HCT116 (cell line): ENCODE results near the gene KIF26B. TPM values are rescaled to one million over a fixed set of nuclear protein-coding genes. Genes with fewer than 3 reads are reported as not detected.

ENCODE experiments used
- ATAC-seq: fragments of 200-7000 bp; cut with Tn5 transposase; 2 replicates; pipeline ENCODE4 v1.9.1; 2020; ENCODE audit warnings: mild to moderate bottlenecking, moderate library complexity
- BruUV-seq: library from RNA; stranded (reverse); fragments of 400-500 nt; replicated peaks from 2 replicates; lab custom pipeline; 2021; lab: Mats Ljungman, UMichigan
- CTCF ChIA-PET: fragments of 300-600 bp; sonication (Branson Sonifier 250); formaldehyde crosslinking; loops from one replicate; lab custom pipeline; 2021; ENCODE audit warnings: antibody characterized with exemption; lab: Charles Lee
- POLR2A ChIA-PET: fragments of 300-600, 350-600 bp; sonication (Branson Sonifier 250); formaldehyde crosslinking; loops from one replicate; lab custom pipeline; 2021; ENCODE audit warnings: antibody characterized with exemption; lab: Charles Lee
- RAD21 ChIA-PET, 2 experiments: fragments of 300-600 bp; sonication (Branson Sonifier 250); formaldehyde crosslinking; loops; one replicate each; lab custom pipeline; 2023; ENCODE audit warnings: low total read pairs in 2 of 2; ENCODE audit not compliant: uncharacterized antibody in 2 of 2, unreplicated experiment in 2 of 2, low non-redundant PET in 1 of 2; lab: Charles Lee
- DNase-seq: peaks from one replicate; pipeline ENCODE4 v3.0.0-alpha.2; 2010; ENCODE audit warnings: low read depth, low spot score
- H2AFZ ChIP-seq: fragments of 200-600 bp; shearing (Covaris generic), sonication (generic); 2 replicates; pipeline ENCODE4 v1.6.1; 2017; ENCODE audit warnings: low read depth, mixed run types, mixed read lengths, antibody characterized with exemption, low read length; ENCODE audit not compliant: poor library complexity, severe bottlenecking
- H3K27ac ChIP-seq: 2 replicates; pipeline ENCODE4 v1.5.1; 2012; ENCODE audit warnings: low read depth, low read length
- H3K27me3 ChIP-seq: fragments of 200-600 bp; sonication (generic); 2 replicates; pipeline ENCODE4 v1.6.1; 2016; ENCODE audit warnings: mixed run types, low read length, mixed read lengths; ENCODE audit not compliant: insufficient read depth
- H3K36me3 ChIP-seq, 2 experiments: fragments of 200-500 bp in 1 of 2; fragments of 200-600 bp in 1 of 2; sonication (Bioruptor generic) in 1 of 2; sonication (generic) in 1 of 2; 2 replicates each; pipeline versions ENCODE4 v1.5.1 to v1.6.1; 2014 to 2016; ENCODE audit warnings: low read length in 2 of 2, inconsistent platforms in 1 of 2, mixed read lengths in 1 of 2, mixed run types in 1 of 2; ENCODE audit not compliant: insufficient read depth in 2 of 2, control insufficient read depth in 1 of 2
- H3K4me1 ChIP-seq, 2 experiments: fragments of 200-600 bp in 1 of 2; sonication (generic) in 1 of 2; 2 replicates each; pipeline versions ENCODE4 v1.5.1 to v1.6.1; 2012 to 2017; ENCODE audit warnings: low read length in 2 of 2, inconsistent platforms in 1 of 2, mild to moderate bottlenecking in 1 of 2, mixed read lengths in 1 of 2, mixed run types in 1 of 2, moderate library complexity in 1 of 2; ENCODE audit not compliant: insufficient read depth in 2 of 2, control insufficient read depth in 1 of 2
- H3K4me2 ChIP-seq: fragments of 200-600 bp; sonication (generic); 2 replicates; pipeline ENCODE4 v1.6.1; 2017; ENCODE audit warnings: mixed run types, low read length, mixed read lengths
- H3K4me3 ChIP-seq, 2 experiments: fragments of 200-600 bp in 1 of 2; sonication (generic) in 1 of 2; replicated peaks in 1 of 2; 2 replicates each; pipeline ENCODE4 v1.5.1; 2011 to 2016; ENCODE audit warnings: low read length in 2 of 2, control low read depth in 1 of 2, low read depth in 1 of 2, mild to moderate bottlenecking in 1 of 2, mixed read lengths in 1 of 2, mixed run types in 1 of 2
- H3K79me2 ChIP-seq: fragments of 200-600 bp; sonication (generic); 2 replicates; pipeline ENCODE4 v1.6.1; 2017; ENCODE audit warnings: mild to moderate bottlenecking, mixed run types, low read length, moderate library complexity, mixed read lengths; ENCODE audit not compliant: insufficient read depth
- H3K9ac ChIP-seq: fragments of 200-600 bp; sonication (generic); 2 replicates; pipeline ENCODE4 v1.6.1; 2016; ENCODE audit warnings: low read length, mixed read lengths
- H3K9me2 ChIP-seq: fragments of 200-600 bp; sonication (generic), shearing (Covaris generic); 2 replicates; pipeline ENCODE4 v1.6.1; 2017; ENCODE audit warnings: mixed run types, mild to moderate bottlenecking, moderate library complexity; ENCODE audit not compliant: insufficient read depth
- H3K9me3 ChIP-seq, 2 experiments: fragments of 200-500 bp in 1 of 2; fragments of 200-600 bp in 1 of 2; sonication (Bioruptor generic) in 1 of 2; sonication (generic) in 1 of 2; 2 replicates each; pipeline ENCODE4 v1.6.1; 2014 to 2017; ENCODE audit warnings: low read length in 2 of 2, mixed read lengths in 2 of 2, inconsistent platforms in 1 of 2, low read depth in 1 of 2, mild to moderate bottlenecking in 1 of 2, mixed run types in 1 of 2, moderate library complexity in 1 of 2; ENCODE audit not compliant: control insufficient read depth in 1 of 2, insufficient read depth in 1 of 2
- H4K20me1 ChIP-seq: fragments of 200-600 bp; sonication (generic), shearing (Covaris generic); 2 replicates; pipeline ENCODE4 v1.6.1; 2017; ENCODE audit warnings: mixed run types, mild to moderate bottlenecking, moderate library complexity; ENCODE audit not compliant: insufficient read depth
- ATF3 ChIP-seq: IDR thresholded peaks from 2 replicates; pipeline ENCODE4 v1.6.1; 2012
- CBX3 ChIP-seq: IDR thresholded peaks from 2 replicates; pipeline ENCODE4 v1.6.1; 2012; ENCODE audit warnings: low read depth
- CEBPB ChIP-seq: IDR thresholded peaks from 2 replicates; pipeline ENCODE4 v1.6.1; 2012; ENCODE audit warnings: low read depth
- ELF1 ChIP-seq: IDR thresholded peaks from 2 replicates; pipeline ENCODE4 v1.6.1; 2012; ENCODE audit warnings: low read depth, borderline replicate concordance
- FOSL1 ChIP-seq: IDR thresholded peaks from 2 replicates; pipeline ENCODE4 v1.6.1; 2012; ENCODE audit warnings: low read depth
- JUND ChIP-seq: IDR thresholded peaks from 2 replicates; pipeline ENCODE4 v1.6.1; 2012
- MAX ChIP-seq: IDR thresholded peaks from 2 replicates; pipeline ENCODE4 v1.6.1; 2012
- POLR2A ChIP-seq: IDR thresholded peaks from 2 replicates; pipeline ENCODE4 v1.7.0; 2011; ENCODE audit warnings: borderline replicate concordance; ENCODE audit not compliant: insufficient read depth, insufficient read length; ENCODE audit errors: extremely low read depth
- POLR2AphosphoS5 ChIP-seq: IDR thresholded peaks from 2 replicates; pipeline ENCODE4 v1.6.1; 2011; ENCODE audit warnings: mild to moderate bottlenecking, low read depth, low read length, moderate library complexity
- RAD21 ChIP-seq: IDR thresholded peaks from 2 replicates; pipeline ENCODE4 v1.6.1; 2012; ENCODE audit warnings: low read depth, mild to moderate bottlenecking
- REST ChIP-seq: IDR thresholded peaks from 2 replicates; pipeline ENCODE4 v1.6.1; 2012; ENCODE audit warnings: low read depth
- SIN3A ChIP-seq: IDR thresholded peaks from 2 replicates; pipeline ENCODE4 v1.6.1; 2012; ENCODE audit warnings: low read depth
- SP1 ChIP-seq: IDR thresholded peaks from 2 replicates; pipeline ENCODE4 v1.6.1; 2012; ENCODE audit warnings: low read depth
- SRF ChIP-seq: IDR thresholded peaks from 2 replicates; pipeline ENCODE4 v1.6.1; 2012; ENCODE audit warnings: low read depth
- TCF7L2 ChIP-seq: IDR thresholded peaks from 2 replicates; pipeline ENCODE4 v1.7.0; 2011; ENCODE audit warnings: borderline replicate concordance, inconsistent platforms; ENCODE audit not compliant: insufficient read depth, insufficient read length; ENCODE audit errors: extremely low read depth
- ZNF274 ChIP-seq: fragments of 200-500 bp; sonication (Bioruptor generic); IDR thresholded peaks from 2 replicates; pipeline ENCODE4 v1.6.1; 2014; ENCODE audit warnings: mild to moderate bottlenecking, low read depth, low read length, inconsistent platforms
- intact Hi-C: fragments of 100-400 bp; cut with micrococcal nuclease; formaldehyde crosslinking; loops from 2 replicates; pipeline ENCODE4 v1.10.0; 2022
- total RNA-seq: library from RNA; stranded (reverse); gene quantifications from one replicate; pipeline ENCODE4 v1.2.1, GENCODE V29; 2021; ENCODE audit not compliant: unreplicated experiment
- TF ChIP-seq, protein P1 (sequence below): IDR thresholded peaks from 2 replicates; pipeline ENCODE4 v1.6.1; 2011; ENCODE audit warnings: mild to moderate bottlenecking, low read length, moderate library complexity; ENCODE audit not compliant: insufficient replicate concordance; ENCODE audit errors: extremely low read depth

The KIF26B gene
- total RNA-seq, 1 experiment from 2014 or later, result 0.49 TPM

- Histone ChIP-seq H3K27me3 (no peaks in the 10 kb centered on the region), H2AFZ (no peak overlapping the region), H3K27ac (no peak overlapping the region), H3K4me1 (no peaks in the 10 kb centered on the region), H3K9ac (no peak overlapping the region)
- ChIA-PET RAD21 (no interaction called here), POLR2A (no interaction called here)
- no peak for ATAC-seq
- intact Hi-C loops, result no loop called here
- BruUV-seq, result no TSS peak
- TF ChIP-seq ZNF274 (no peak), SIN3A (no peak), ATF3 (no peak), CEBPB (no peak), TCF7L2 (no peak), CBX3 (no peak), POLR2AphosphoS5 (no peak), REST (no peak), ELF1 (no peak), MAX (no peak), FOSL1 (no peak), JUND (no peak), POLR2A (no peak), SRF (no peak), RAD21 (no peak), SP1 (no peak)
- TF ChIP-seq, protein P1, sequence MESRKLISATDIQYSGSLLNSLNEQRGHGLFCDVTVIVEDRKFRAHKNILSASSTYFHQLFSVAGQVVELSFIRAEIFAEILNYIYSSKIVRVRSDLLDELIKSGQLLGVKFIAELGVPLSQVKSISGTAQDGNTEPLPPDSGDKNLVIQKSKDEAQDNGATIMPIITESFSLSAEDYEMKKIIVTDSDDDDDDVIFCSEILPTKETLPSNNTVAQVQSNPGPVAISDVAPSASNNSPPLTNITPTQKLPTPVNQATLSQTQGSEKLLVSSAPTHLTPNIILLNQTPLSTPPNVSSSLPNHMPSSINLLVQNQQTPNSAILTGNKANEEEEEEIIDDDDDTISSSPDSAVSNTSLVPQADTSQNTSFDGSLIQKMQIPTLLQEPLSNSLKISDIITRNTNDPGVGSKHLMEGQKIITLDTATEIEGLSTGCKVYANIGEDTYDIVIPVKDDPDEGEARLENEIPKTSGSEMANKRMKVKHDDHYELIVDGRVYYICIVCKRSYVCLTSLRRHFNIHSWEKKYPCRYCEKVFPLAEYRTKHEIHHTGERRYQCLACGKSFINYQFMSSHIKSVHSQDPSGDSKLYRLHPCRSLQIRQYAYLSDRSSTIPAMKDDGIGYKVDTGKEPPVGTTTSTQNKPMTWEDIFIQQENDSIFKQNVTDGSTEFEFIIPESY, result no peak
- TF ChIP-seq, all 23 proteins: peak for 0
- no peaks in the 10 kb centered on the region for H3K9me3 ChIP-seq
- no peak overlapping the region for H3K4me2 ChIP-seq
- CTCF ChIA-PET, result no interaction called here
- H3K79me2 ChIP-seq, result no peaks in the 10 kb centered on the region
- H4K20me1 ChIP-seq, result no peaks in the 10 kb centered on the region
- no peak overlapping the region for H3K4me3 ChIP-seq
- H3K9me2 ChIP-seq, result no peaks in the 10 kb centered on the region
- no peaks in the 10 kb centered on the region for H3K36me3 ChIP-seq
- DNase-seq, result no peak
Measured at GRCh38 chr1:245698860-245699259, 544.1 kb downstream of the KIF26B start.
